Ovary (tissue), 9 donors: ENCODE results near the gene CD300C. TPM values are rescaled to one million over a fixed set of nuclear protein-coding genes. Genes with fewer than 3 reads are reported as not detected.

Experiments used
- DNase-seq, 5 donors: peaks; one replicate each; pipeline ENCODE4 v3.0.0-alpha.2; 2019 to 2020
- H3K27ac ChIP-seq, 2 donors: fragments of 200-600 bp; one replicate each; pipeline versions ENCODE4 v1.5.1 to v1.8.0; 2019 to 2022
- H3K27me3 ChIP-seq: fragments of 200-600 bp; one replicate; pipeline ENCODE4 v1.8.0; 2022
- H3K36me3 ChIP-seq: fragments of 200-600 bp; sonication (generic); one replicate; pipeline ENCODE4 v1.5.1; 2019
- H3K4me1 ChIP-seq: one replicate; pipeline ENCODE4 v1.8.1; 2013; ENCODE audit warnings: mild to moderate bottlenecking, moderate library complexity; ENCODE audit not compliant: insufficient read depth
- H3K4me3 ChIP-seq: fragments of 200-600 bp; sonication (generic); one replicate; pipeline ENCODE4 v1.5.1; 2017
- H3K9me3 ChIP-seq, 2 donors: fragments of 200-600 bp in 1 of 2; sonication (generic) in 1 of 2; one replicate each; pipeline versions ENCODE4 v1.5.1 to v1.8.1; 2013 to 2019; ENCODE audit warnings: mild to moderate bottlenecking in 1 of 2, moderate library complexity in 1 of 2
- EP300 ChIP-seq: sonication (generic); formaldehyde crosslinking; IDR thresholded peaks from one replicate; pipeline ENCODE4 v1.6.1; 2017; ENCODE audit warnings: antibody characterized with exemption
- POLR2A ChIP-seq: fragments of 450-650 bp; IDR thresholded peaks from one replicate; pipeline ENCODE4 v1.6.1; 2017; ENCODE audit warnings: antibody characterized with exemption, mild to moderate bottlenecking, moderate library complexity
- WGBS, 3 donors: extraction: QIAGEN DNeasy Blood & Tissue Kit in 1 of 3; methylation state at CpG; one replicate each; pipeline versions ENCODE4 v1.1.5 to v1.1.7; 2013 to 2017; 5-methylcytosine and 5-hydroxymethylcytosine counted together
- intact Hi-C, 4 donors: fragments of 100-400 bp; cut with DNase I; formaldehyde crosslinking; loops; one replicate each; pipeline versions ENCODE4 v1.11.0 to v1.15.1; 2022 to 2023
- polyA plus RNA-seq, 2 donors: library from polyadenylated mRNA; stranded (reverse); fragments of 200-250 nt in 1 of 2; fragments of 350-450 nt in 1 of 2; fragmentation: Illumina TruSeq in 1 of 2; extraction: RNeasy Lipid Tissue Mini Kit (QIAGEN cat#74804) in 1 of 2; gene quantifications; one replicate each; pipeline ENCODE4 v1.2.3, GENCODE V29; 2013 to 2014
- total RNA-seq, 7 donors: library from RNA; depleted of rRNA in 2 of 7; stranded (reverse); fragments of >200 nt in 2 of 7; fragmentation: NEBNext Ultra II Directional in 3 of 7; extraction: Animal tissue kit (Norgen Biotek cat#: 25700) in 3 of 7; gene quantifications; one replicate each; pipeline versions ENCODE4 v1.1.0 to v1.2.4, GENCODE V29; 2016 to 2023
- TF ChIP-seq, protein P1 (sequence below), 3 donors: fragments of 450-650 bp in 2 of 3; fragments of 200-600 bp in 1 of 3; IDR thresholded peaks; one replicate each; pipeline versions ENCODE4 v1.5.1 to v1.8.0; 2016 to 2022; ENCODE audit warnings: antibody characterized with exemption in 3 of 3, mild to moderate bottlenecking in 1 of 3
- donor health status: DM: no; HTN: no; CAD: no; lungs with moderate emphysema.
- donor health status: DM: no; HTN: no; CAD: no.
- donor health status: Bipolar disorder and iron deficiency.
- donor health status: DM: yes; HTN: yes; CAD: no.
- donor health status: DM: no; HTN: no; CAD: no.
- donor health status: DM: yes; HTN: yes; CAD: no.

CD300C gene
- total and polyA plus RNA-seq, 9 donors: 0.18 to 1.6 (median 0.46) TPM; not detected in 1

DNA sequence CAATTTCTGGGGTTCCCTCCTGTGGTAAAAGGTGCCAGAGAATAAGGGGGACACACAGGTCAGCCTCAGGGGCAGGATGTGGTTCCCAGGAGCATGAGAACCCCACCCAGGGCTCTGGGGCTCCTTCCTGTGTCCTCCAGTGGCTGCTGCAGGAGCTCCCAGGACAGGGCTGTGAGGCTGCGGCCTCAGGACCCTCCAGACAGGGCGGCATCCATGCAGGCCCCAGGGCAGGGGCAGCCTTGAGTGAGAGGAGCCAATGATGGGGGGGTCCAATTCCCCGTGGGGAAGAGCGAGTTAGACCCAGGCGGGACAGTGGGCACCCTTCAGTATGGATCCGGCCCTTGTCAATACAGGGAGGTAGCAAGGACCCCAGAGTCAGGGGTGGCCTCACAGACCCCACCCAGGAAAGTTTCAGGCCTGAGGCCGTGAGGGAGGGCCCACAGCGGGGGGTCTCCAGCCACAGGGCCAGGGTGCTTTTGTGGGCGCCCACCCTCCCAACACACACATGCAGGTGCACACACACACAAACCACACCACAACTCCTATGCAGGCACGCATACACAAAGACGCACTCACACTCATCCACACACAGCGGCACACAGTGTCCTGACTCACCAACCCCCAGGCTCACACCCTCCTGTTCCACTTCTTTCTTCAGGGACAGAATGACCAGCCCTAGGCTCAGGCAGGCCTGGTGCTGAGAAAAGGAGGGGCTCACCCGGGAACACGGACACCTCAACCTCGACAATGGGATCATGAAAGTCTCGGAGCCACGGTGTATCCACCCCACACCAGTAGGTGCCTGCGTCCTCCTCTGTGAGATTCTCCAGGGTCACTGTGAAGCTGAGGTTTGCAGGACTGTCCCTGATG is 1.8 kb downstream of the CD300C start:
- Histone ChIP-seq H3K27me3 (no peaks in the 10 kb centered on the region), H3K36me3 (no peaks in the 10 kb centered on the region), H3K4me1 (no peaks in the 10 kb centered on the region), H3K4me3 (no peak overlapping the region), H3K27ac (no peak overlapping the region), H3K9me3 (no peaks in the 10 kb centered on the region)
- no peak for DNase-seq
- TF ChIP-seq, protein P1, sequence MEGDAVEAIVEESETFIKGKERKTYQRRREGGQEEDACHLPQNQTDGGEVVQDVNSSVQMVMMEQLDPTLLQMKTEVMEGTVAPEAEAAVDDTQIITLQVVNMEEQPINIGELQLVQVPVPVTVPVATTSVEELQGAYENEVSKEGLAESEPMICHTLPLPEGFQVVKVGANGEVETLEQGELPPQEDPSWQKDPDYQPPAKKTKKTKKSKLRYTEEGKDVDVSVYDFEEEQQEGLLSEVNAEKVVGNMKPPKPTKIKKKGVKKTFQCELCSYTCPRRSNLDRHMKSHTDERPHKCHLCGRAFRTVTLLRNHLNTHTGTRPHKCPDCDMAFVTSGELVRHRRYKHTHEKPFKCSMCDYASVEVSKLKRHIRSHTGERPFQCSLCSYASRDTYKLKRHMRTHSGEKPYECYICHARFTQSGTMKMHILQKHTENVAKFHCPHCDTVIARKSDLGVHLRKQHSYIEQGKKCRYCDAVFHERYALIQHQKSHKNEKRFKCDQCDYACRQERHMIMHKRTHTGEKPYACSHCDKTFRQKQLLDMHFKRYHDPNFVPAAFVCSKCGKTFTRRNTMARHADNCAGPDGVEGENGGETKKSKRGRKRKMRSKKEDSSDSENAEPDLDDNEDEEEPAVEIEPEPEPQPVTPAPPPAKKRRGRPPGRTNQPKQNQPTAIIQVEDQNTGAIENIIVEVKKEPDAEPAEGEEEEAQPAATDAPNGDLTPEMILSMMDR (IDR thresholded peaks at IDR 0.05): no peak
- TF ChIP-seq POLR2A (no peak), EP300 (no peak)
- intact Hi-C loops: no loop called here
- WGBS, 3 donors: 80 to 83% (median 81%) methylated on average over 18 of the region's 18 CpGs

DNA sequence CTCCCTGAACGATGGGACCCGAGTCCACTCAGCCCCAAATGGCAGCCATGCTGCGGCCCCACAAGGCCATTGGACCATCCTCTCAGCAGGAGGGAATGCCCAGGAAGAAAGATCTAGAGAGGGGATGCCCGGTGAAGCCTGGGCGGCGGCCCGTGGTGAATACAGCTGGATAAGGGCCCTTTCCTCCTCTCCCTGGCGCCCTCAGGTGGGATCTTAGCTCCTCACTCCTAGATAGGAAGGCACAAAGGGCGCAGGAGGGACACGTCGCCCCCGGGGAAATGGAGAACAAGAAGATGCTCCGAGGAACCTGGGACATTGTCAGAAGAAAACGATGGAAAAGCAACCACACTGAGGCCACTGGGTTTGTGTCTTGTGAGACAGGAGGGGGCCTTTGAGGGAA is 2.5 kb downstream of the CD300C start:
- Histone ChIP-seq H3K4me1 (no peaks in the 10 kb centered on the region), H3K9me3 (no peaks in the 10 kb centered on the region), H3K4me3 (no peak overlapping the region), H3K27ac (no peak overlapping the region), H3K27me3 (no peaks in the 10 kb centered on the region), H3K36me3 (no peaks in the 10 kb centered on the region)
- DNase-seq: no peak
- 69 to 81% (median 72%) methylated on average over 14 of the region's 14 CpGs for WGBS, 3 donors
- intact Hi-C loops: no loop called here
- TF ChIP-seq POLR2A: no peak
- TF ChIP-seq EP300: no peak
- TF ChIP-seq, protein P1 (IDR thresholded peaks at IDR 0.05): no peak

DNA sequence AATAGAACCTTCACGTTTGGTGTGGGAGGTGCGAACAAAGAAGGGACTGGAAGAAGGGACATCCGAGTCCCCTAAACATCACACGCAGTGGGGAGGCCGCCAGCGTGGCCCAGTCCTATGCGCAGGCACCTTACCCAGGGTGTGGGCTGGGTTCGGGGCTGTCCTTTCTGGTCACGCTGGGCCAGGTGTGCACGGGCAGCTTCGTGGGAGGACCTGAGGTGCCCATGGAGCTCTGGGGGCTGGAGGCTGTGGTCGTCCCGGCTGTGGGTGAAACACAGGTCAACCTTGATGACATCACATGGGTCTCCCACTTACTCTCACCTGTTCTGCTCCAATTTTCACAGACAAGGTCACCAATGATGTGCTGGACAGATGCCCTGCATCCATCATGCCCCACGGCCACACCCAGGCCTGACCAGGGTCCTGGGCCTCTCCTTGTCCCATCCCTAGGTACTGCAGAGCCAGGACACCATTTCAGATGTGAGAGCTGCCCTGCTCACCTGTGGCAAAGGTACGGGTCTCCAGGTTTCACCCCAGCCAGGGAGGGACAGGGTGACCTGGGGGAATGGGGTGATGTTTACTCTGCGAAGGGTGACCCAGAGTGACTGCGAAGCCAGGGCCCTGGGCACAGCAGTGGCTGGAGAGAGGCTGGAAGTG is 3.1 kb downstream of the CD300C start:
- intact Hi-C loops: no loop called here
- H3K36me3 ChIP-seq: no peaks in the 10 kb centered on the region
- 83 to 86% (median 84%) methylated on average over 17 of the region's 17 CpGs for WGBS, 3 donors
- no peaks in the 10 kb centered on the region for H3K27me3 ChIP-seq
- H3K27ac ChIP-seq: no peak overlapping the region
- H3K4me1 ChIP-seq: no peaks in the 10 kb centered on the region
- H3K4me3 ChIP-seq: no peak overlapping the region
- no peak for DNase-seq
- H3K9me3 ChIP-seq: no peaks in the 10 kb centered on the region
- TF ChIP-seq POLR2A (no peak), EP300 (no peak)
- TF ChIP-seq, protein P1 (IDR thresholded peaks at IDR 0.05): no peak

DNA sequence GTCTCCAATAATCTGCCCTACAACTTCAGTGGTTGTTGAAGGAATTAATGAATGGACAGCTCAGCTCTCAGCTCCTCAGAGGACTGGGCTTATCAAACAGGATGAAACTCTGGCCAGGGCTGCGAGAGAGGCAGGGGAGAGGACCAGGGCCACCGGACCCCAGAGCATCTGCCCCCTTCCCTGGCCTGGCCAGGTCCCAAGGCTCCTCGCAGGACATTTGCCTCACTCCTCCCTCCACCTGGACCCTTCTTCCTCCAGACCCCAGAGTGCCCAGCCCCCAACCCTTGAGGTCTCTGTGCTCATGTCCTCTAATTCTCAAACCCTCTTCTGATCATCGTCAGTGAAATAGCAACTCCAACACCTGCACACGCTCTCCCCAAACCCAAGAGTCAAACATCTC is 3.7 kb downstream of the CD300C start:
- WGBS, 3 donors: 76 to 85% (median 79%) methylated on average over 5 of the region's 5 CpGs
- Histone ChIP-seq H3K27ac (no peak overlapping the region), H3K4me1 (no peaks in the 10 kb centered on the region), H3K27me3 (no peaks in the 10 kb centered on the region), H3K4me3 (no peak overlapping the region), H3K9me3 (no peaks in the 10 kb centered on the region), H3K36me3 (no peaks in the 10 kb centered on the region)
- no peak for DNase-seq
- intact Hi-C loops: no loop called here
- TF ChIP-seq, protein P1 (IDR thresholded peaks at IDR 0.05): no peak
- TF ChIP-seq EP300 (no peak), POLR2A (no peak)
